H1 (cell line): ENCODE results near the gene ACTL10. TPM values are rescaled to one million over a fixed set of nuclear protein-coding genes. Genes with fewer than 3 reads are reported as not detected.

Source experiments
- CTCF ChIA-PET: fragments of 300-600 bp; sonication (Branson Sonifier 250); formaldehyde crosslinking; loops from one replicate; lab custom pipeline; 2021; ENCODE audit not compliant: partially characterized antibody; lab: Charles Lee
- POLR2A ChIA-PET: fragments of 300-600 bp; sonication (Branson Sonifier 250); formaldehyde crosslinking; loops from one replicate; lab custom pipeline; 2021; ENCODE audit warnings: inconsistent platforms; ENCODE audit not compliant: partially characterized antibody; lab: Charles Lee
- DNase-seq, 2 experiments: peaks; one replicate each; pipeline versions ENCODE4 v3.0.0 to v3.0.0-alpha.2; 2010 to 2022; ENCODE audit warnings: low spot score in 2 of 2, low read depth in 1 of 2, mixed read lengths in 1 of 2
- FAIRE-seq: peaks from 2 replicates; lab custom pipeline; 2011; peaks lifted over from hg19 to GRCh38; lab: Jason Lieb, UNC
- H2AFZ ChIP-seq: 2 replicates; pipeline ENCODE4 v1.8.1; 2012; ENCODE audit warnings: low read length, inconsistent platforms
- H2AK5ac ChIP-seq: 2 replicates; pipeline ENCODE4 v1.6.1; 2013; ENCODE audit warnings: low read depth, low read length
- H2BK120ac ChIP-seq: replicated peaks from 2 replicates; pipeline ENCODE3; 2013; ENCODE audit warnings: low read depth, low read length, inconsistent platforms
- H2BK12ac ChIP-seq: 2 replicates; pipeline ENCODE4 v1.6.1; 2013; ENCODE audit warnings: low read depth, low read length
- H2BK15ac ChIP-seq: 2 replicates; pipeline ENCODE4 v1.6.1; 2013; ENCODE audit warnings: low read length
- H2BK20ac ChIP-seq: 2 replicates; pipeline ENCODE4 v1.6.1; 2013; ENCODE audit warnings: low read length
- H2BK5ac ChIP-seq: 2 replicates; pipeline ENCODE4 v1.6.1; 2013; ENCODE audit warnings: low read depth, low read length
- H3K14ac ChIP-seq: 2 replicates; pipeline ENCODE4 v1.6.1; 2013; ENCODE audit warnings: inconsistent platforms; ENCODE audit not compliant: insufficient read length
- H3K18ac ChIP-seq: 2 replicates; pipeline ENCODE4 v1.6.1; 2013; ENCODE audit warnings: low read length; ENCODE audit errors: extremely low read depth
- H3K23ac ChIP-seq: 2 replicates; pipeline ENCODE4 v1.6.1; 2013; ENCODE audit warnings: inconsistent platforms; ENCODE audit not compliant: insufficient read length
- H3K23me2 ChIP-seq: 2 replicates; pipeline ENCODE4 v1.6.1; 2013; ENCODE audit warnings: low read depth, low read length
- H3K27ac ChIP-seq: 2 replicates; pipeline ENCODE4 v1.6.1; 2011; ENCODE audit warnings: low read depth, low read length, inconsistent platforms
- H3K27me3 ChIP-seq, 4 experiments: replicated peaks in 1 of 4; 1 replicate in 1 of 4; 2 replicates in 3 of 4; pipeline versions ENCODE4 v1.6.1 to v1.8.1; 2011 to 2013; ENCODE audit warnings: low read length in 3 of 4, mild to moderate bottlenecking in 3 of 4, inconsistent platforms in 2 of 4, mixed read lengths in 2 of 4, moderate library complexity in 1 of 4; ENCODE audit not compliant: control insufficient read depth in 3 of 4, insufficient read depth in 3 of 4; ENCODE audit errors: extremely low read depth in 1 of 4
- H3K36me3 ChIP-seq, 4 experiments: 2 replicates each; pipeline versions ENCODE4 v1.6.1 to v1.8.1; 2011 to 2013; ENCODE audit warnings: mild to moderate bottlenecking in 4 of 4, low read length in 3 of 4, moderate library complexity in 2 of 4, control low read depth in 1 of 4, inconsistent platforms in 1 of 4; ENCODE audit not compliant: insufficient read depth in 4 of 4, control insufficient read depth in 2 of 4
- H3K4ac ChIP-seq: replicated peaks from 2 replicates; pipeline ENCODE3; 2013; ENCODE audit warnings: low read length, low read depth, mixed read lengths, inconsistent platforms; ENCODE audit not compliant: insufficient read length
- H3K4me1 ChIP-seq, 4 experiments: replicated peaks in 1 of 4; 1 replicate in 1 of 4; 2 replicates in 3 of 4; pipeline versions ENCODE4 v1.6.1 to v1.8.1; 2011 to 2013; ENCODE audit warnings: low read length in 3 of 4, inconsistent platforms in 2 of 4, mixed read lengths in 1 of 4; ENCODE audit not compliant: insufficient read depth in 4 of 4, control insufficient read depth in 3 of 4
- H3K4me2 ChIP-seq, 2 experiments: 2 replicates each; pipeline versions ENCODE4 v1.6.1 to v1.8.1; 2011 to 2013; ENCODE audit warnings: low read depth in 2 of 2, low read length in 2 of 2, control low read depth in 1 of 2, inconsistent platforms in 1 of 2, mild to moderate bottlenecking in 1 of 2; ENCODE audit not compliant: insufficient read depth in 1 of 2
- H3K4me3 ChIP-seq, 4 experiments: fragments of 200-600, 300-600 bp in 1 of 4; sonication (generic), shearing (Covaris generic), sonication (Bioruptor Twin) in 1 of 4; 2 replicates each; pipeline versions ENCODE4 v1.5.1 to v1.8.1; 2011 to 2016; ENCODE audit warnings: low read length in 4 of 4, low read depth in 3 of 4, control low read depth in 2 of 4, inconsistent platforms in 2 of 4, mild to moderate bottlenecking in 2 of 4, mixed read lengths in 1 of 4, moderate library complexity in 1 of 4; ENCODE audit not compliant: insufficient read depth in 2 of 4; ENCODE audit errors: extremely low read depth in 1 of 4
- H3K56ac ChIP-seq: replicated peaks from 2 replicates; pipeline ENCODE3; 2013; ENCODE audit warnings: low read depth, mild to moderate bottlenecking, mixed read lengths, low read length, inconsistent platforms; ENCODE audit not compliant: insufficient read length
- H3K79me1 ChIP-seq: 2 replicates; pipeline ENCODE4 v1.6.1; 2013; ENCODE audit warnings: low read depth, low read length, control low read depth
- H3K79me2 ChIP-seq, 2 experiments: 2 replicates each; pipeline versions ENCODE4 v1.6.1 to v1.8.1; 2012 to 2013; ENCODE audit warnings: low read length in 2 of 2, mild to moderate bottlenecking in 2 of 2, inconsistent platforms in 1 of 2; ENCODE audit not compliant: insufficient read depth in 2 of 2, control insufficient read depth in 1 of 2
- H3K9ac ChIP-seq, 4 experiments: replicated peaks in 1 of 4; 1 replicate in 1 of 4; 2 replicates in 3 of 4; pipeline versions ENCODE4 v1.6.1 to v1.8.1; 2011 to 2013; ENCODE audit warnings: low read depth in 3 of 4, low read length in 3 of 4, control low read depth in 2 of 4, mild to moderate bottlenecking in 2 of 4, moderate library complexity in 2 of 4, inconsistent platforms in 1 of 4; ENCODE audit errors: extremely low read depth in 1 of 4
- H3K9me3 ChIP-seq, 2 experiments: 2 replicates each; pipeline versions ENCODE4 v1.6.1 to v1.8.1; 2012 to 2013; ENCODE audit warnings: mild to moderate bottlenecking in 2 of 2, moderate library complexity in 2 of 2, control low read depth in 1 of 2, inconsistent platforms in 1 of 2, low read depth in 1 of 2, low read length in 1 of 2, mixed read lengths in 1 of 2; ENCODE audit not compliant: insufficient read depth in 2 of 2
- H4K20me1 ChIP-seq, 2 experiments: replicated peaks in 1 of 2; 2 replicates each; pipeline versions ENCODE3 to v1.8.1; 2011 to 2013; ENCODE audit warnings: inconsistent platforms in 2 of 2, low read length in 2 of 2, mild to moderate bottlenecking in 1 of 2; ENCODE audit not compliant: insufficient read depth in 2 of 2, control insufficient read depth in 1 of 2
- H4K5ac ChIP-seq: 2 replicates; pipeline ENCODE4 v1.6.1; 2013; ENCODE audit warnings: low read length, low read depth, mixed read lengths, inconsistent platforms; ENCODE audit not compliant: insufficient read length
- H4K8ac ChIP-seq: 2 replicates; pipeline ENCODE4 v1.8.0; 2013; ENCODE audit warnings: mild to moderate bottlenecking, moderate library complexity, low read length, inconsistent platforms; ENCODE audit not compliant: insufficient read depth; ENCODE audit errors: extremely low read depth
- H4K91ac ChIP-seq: replicated peaks from 2 replicates; pipeline ENCODE3; 2013; ENCODE audit warnings: low read length, mixed read lengths, inconsistent platforms; ENCODE audit not compliant: insufficient read length
- BCL11A ChIP-seq, 2 experiments: IDR thresholded peaks; one replicate each; pipeline ENCODE4 v1.6.1; 2011; ENCODE audit warnings: low read depth in 2 of 2, low read length in 2 of 2, mild to moderate bottlenecking in 2 of 2
- POLR2AphosphoS5 ChIP-seq: IDR thresholded peaks from 2 replicates; pipeline ENCODE4 v1.6.1; 2011; ENCODE audit warnings: low read depth, low read length
- WGBS, 2 experiments: shearing (Covaris generic) in 1 of 2; methylation state at CpG; one replicate each; pipeline versions ENCODE4 v1.1.6 to v1.1.7; 2013 to 2015; ENCODE audit warnings: low lambda C conversion rate in 2 of 2, mixed read lengths in 2 of 2, inconsistent platforms in 1 of 2, low coverage in 1 of 2, missing lambda C conversion rate in 1 of 2; ENCODE audit not compliant: insufficient replicate concordance in 2 of 2, insufficient coverage in 1 of 2, insufficient read length in 1 of 2; ENCODE audit errors: extremely low coverage in 1 of 2, missing lambda C conversion rate in 1 of 2; 5-methylcytosine and 5-hydroxymethylcytosine counted together
- polyA plus RNA-seq, 7 experiments: library from polyadenylated mRNA; depleted of rRNA in 3 of 7; stranded (reverse) in 5 of 7; unstranded in 2 of 7; fragments of >200 nt in 5 of 7; fragments of 200-250 nt in 2 of 7; gene quantifications; 1 replicate in 5 of 7; 2 replicates in 1 of 7; 4 replicates in 1 of 7; pipeline versions ENCODE4 v1.2.1 to v1.2.3, GENCODE V29; 2011 to 2013; ENCODE audit warnings: missing spikeins in 2 of 7, mixed read lengths in 2 of 7
- total RNA-seq: library from RNA; stranded (reverse); fragmentation: NEBNext Ultra II Directional; extraction: Animal tissue kit (Norgen Biotek cat#: 25700); gene quantifications from 2 replicates; pipeline ENCODE4 v1.2.1, GENCODE V29; 2021

ACTL10 gene
- total and polyA plus RNA-seq, 2 of the 8 experiments (the other 6 are each of a cell fraction or from before 2014, with no cell fraction given), result 0.26 TPM; not detected in 1

DNA sequence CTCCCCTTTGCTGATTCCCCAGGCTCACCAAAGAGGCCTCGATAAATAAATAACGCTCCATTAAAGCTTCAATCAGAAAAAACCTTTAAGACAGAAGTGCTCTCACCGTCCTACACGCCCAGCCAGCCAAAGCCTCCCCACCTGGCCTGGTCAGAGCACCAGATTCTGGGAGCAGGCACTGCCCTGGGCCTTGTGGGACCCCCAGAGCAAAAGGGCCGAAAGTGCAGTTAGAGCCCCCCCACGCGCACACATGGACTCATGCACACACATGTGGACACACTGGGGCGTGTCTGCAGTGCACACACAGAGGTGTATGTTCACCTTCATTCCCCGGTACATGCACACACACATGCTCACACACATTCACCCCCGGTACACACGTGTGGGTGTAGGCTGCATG lies 9.4 kb downstream of the ACTL10 start:
- H3K4ac ChIP-seq, result no peak overlapping the region
- FAIRE-seq (no peak), DNase-seq (no peak)
- H3K18ac ChIP-seq, result no peak overlapping the region
- H4K91ac ChIP-seq, result no peak overlapping the region
- peak overlapping the region in 1 of 4 experiments; percentile 17; a peak in 1 of 7 replicates for H3K9ac ChIP-seq
- peaks cover 13% of the 10 kb centered on the region for H3K23me2 ChIP-seq
- H3K14ac ChIP-seq, result no peak overlapping the region
- H3K79me2 ChIP-seq, result peaks cover 0 to 7% of the 10 kb centered on the region in 2 experiments; a peak in 1 of 4 replicates
- no peak overlapping the region for H2AFZ ChIP-seq
- WGBS, 2 experiments, result 83% methylated on average over 11 of the region's 11 CpGs; no CpG with 5 or more reads in 1 of the 2 experiments
- no peak overlapping the region for H2BK5ac ChIP-seq
- no peaks in the 10 kb centered on the region for H3K27me3 ChIP-seq
- H2BK15ac ChIP-seq, result no peak overlapping the region
- POLR2A ChIA-PET, result interaction anchor here (1.5 to 17.9 kb wide), 5 partner anchors 3 to 18 kb away, joined by 6 to 245 read pairs (median 10); partner anchors contain the start of genes ACTL10, C20orf144, E2F1 and NECAB3
- no peak overlapping the region for H4K5ac ChIP-seq
- no peak overlapping the region for H4K8ac ChIP-seq
- H2BK12ac ChIP-seq, result no peak overlapping the region
- no peak overlapping the region; a peak in 1 of 4 replicates for H3K4me2 ChIP-seq
- no peak overlapping the region for H3K4me3 ChIP-seq
- TF ChIP-seq POLR2AphosphoS5 (peak; percentile 56; the same call in 1 of the 2 replicates), BCL11A (IDR thresholded peaks at IDR 0.05; ENCODE audit: low read depth in 2 of 2, low read length in 2 of 2) (no peak)
- TF ChIP-seq, all 59 proteins: peak for 1
- H3K27ac ChIP-seq, result no peak overlapping the region
- H3K4me1 ChIP-seq, result peaks cover 0 to 22% (median 11%) of the 10 kb centered on the region in 4 experiments; a peak in 4 of 7 replicates
- CTCF ChIA-PET, result interaction anchor here (1.5 kb wide), 1 partner anchor 18 kb away, joined by 5 read pairs; no protein-coding TSS in a partner anchor
- H2AK5ac ChIP-seq, result no peak overlapping the region
- H3K56ac ChIP-seq, result no peak overlapping the region
- peaks cover 19 to 36% (median 32%) of the 10 kb centered on the region in 4 experiments; a peak in 6 of 8 replicates for H3K36me3 ChIP-seq
- no peak overlapping the region for H2BK20ac ChIP-seq
- H2BK120ac ChIP-seq, result no peak overlapping the region
- no peak overlapping the region for H3K23ac ChIP-seq
- H3K79me1 ChIP-seq, result no peaks in the 10 kb centered on the region; the same call in 1 of the 2 replicates
- H4K20me1 ChIP-seq, result peaks cover 9 to 44% of the 10 kb centered on the region in 2 experiments
- H3K9me3 ChIP-seq, result no peaks in the 10 kb centered on the region
